HEK293 (cell line): ENCODE measurements around the gene SYTL1.

ENCODE experiments used
- ATF2 ChIP-seq: fragments of 450-650 bp; formaldehyde crosslinking; IDR thresholded peaks from 2 replicates; pipeline ENCODE4 v1.5.1; 2016; ENCODE audit warnings: missing biosample characterization, missing genetic modification characterization, low read depth
- REPIN1 ChIP-seq: fragments of 450-650 bp; formaldehyde crosslinking; IDR thresholded peaks from 2 replicates; pipeline ENCODE4 v1.5.1; 2017; ENCODE audit warnings: missing biosample characterization, missing genetic modification characterization, low read depth
- SCRT2 ChIP-seq: fragments of 450-650 bp; formaldehyde crosslinking; IDR thresholded peaks from 2 replicates; pipeline ENCODE4 v1.5.1; 2016; ENCODE audit warnings: missing biosample characterization, missing genetic modification characterization
- ZFHX2 ChIP-seq: fragments of 450-650 bp; formaldehyde crosslinking; conservative IDR thresholded peaks from 2 replicates; pipeline ENCODE4 v1.5.1; 2016; ENCODE audit warnings: missing biosample characterization, missing genetic modification characterization
- ZNF140 ChIP-seq: fragments of 450-650 bp; formaldehyde crosslinking; IDR thresholded peaks from 2 replicates; pipeline ENCODE4 v1.5.1; 2016; ENCODE audit warnings: missing biosample characterization, missing genetic modification characterization
- ZNF292 ChIP-seq: fragments of 450-650 bp; formaldehyde crosslinking; IDR thresholded peaks from 2 replicates; pipeline ENCODE4 v1.5.1; 2016; ENCODE audit warnings: low read depth, missing biosample characterization, missing genetic modification characterization, borderline replicate concordance
- ZNF335 ChIP-seq: fragments of 450-650 bp; formaldehyde crosslinking; conservative IDR thresholded peaks from 2 replicates; pipeline ENCODE4 v1.5.1; 2016; ENCODE audit warnings: missing biosample characterization, missing genetic modification characterization
- ZNF48 ChIP-seq: fragments of 450-650 bp; formaldehyde crosslinking; IDR thresholded peaks from 2 replicates; pipeline ENCODE4 v1.5.1; 2016; ENCODE audit warnings: missing biosample characterization, missing genetic modification characterization
- ZNF610 ChIP-seq: fragments of 450-650 bp; formaldehyde crosslinking; IDR thresholded peaks from 2 replicates; pipeline ENCODE4 v1.5.1; 2016; ENCODE audit warnings: missing biosample characterization, missing genetic modification characterization, borderline replicate concordance
- TF ChIP-seq, protein P1 (sequence below): fragments of 450-650 bp; formaldehyde crosslinking; conservative IDR thresholded peaks from 2 replicates; pipeline ENCODE4 v1.5.1; 2016; ENCODE audit warnings: low read depth, missing biosample characterization, missing genetic modification characterization
- TF ChIP-seq, protein P2 (sequence below): fragments of 450-650 bp; formaldehyde crosslinking; IDR thresholded peaks from 2 replicates; pipeline ENCODE4 v1.5.1; 2016; ENCODE audit warnings: missing biosample characterization, missing genetic modification characterization
- TF ChIP-seq, protein P3 (sequence below): fragments of 450-650 bp; formaldehyde crosslinking; IDR thresholded peaks from 2 replicates; pipeline ENCODE4 v1.5.1; 2016; ENCODE audit warnings: missing biosample characterization, missing genetic modification characterization

DNA sequence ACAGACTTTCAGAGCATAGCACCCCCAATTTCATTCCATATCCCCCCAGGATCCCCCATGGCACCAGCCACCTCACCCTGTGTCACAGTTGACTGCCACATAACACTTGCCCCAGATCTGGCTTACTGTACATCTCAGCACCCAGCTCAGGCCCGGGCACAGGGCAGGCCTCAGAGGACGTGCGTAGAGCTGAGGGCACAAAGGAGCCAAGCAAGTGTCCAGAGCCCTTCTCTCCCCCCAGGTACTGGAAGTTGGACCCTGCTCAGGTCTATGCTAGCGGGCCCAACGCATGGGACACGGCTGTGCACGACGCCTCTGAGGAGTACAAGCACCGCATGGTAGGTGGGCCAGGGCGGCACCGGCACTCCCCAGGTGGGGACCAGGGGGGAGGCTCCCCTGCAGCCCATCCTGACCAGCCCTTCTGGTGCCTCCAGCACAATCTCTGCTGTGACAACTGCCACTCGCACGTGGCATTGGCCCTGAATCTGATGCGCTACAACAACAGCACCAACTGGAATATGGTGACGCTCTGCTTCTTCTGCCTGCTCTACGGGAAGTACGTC lies 8.0 kb upstream of the SYTL1 start:
- no peak for TF ChIP-seq ZFHX2 (tag by site-specific recombination)
- TF ChIP-seq, protein P1, sequence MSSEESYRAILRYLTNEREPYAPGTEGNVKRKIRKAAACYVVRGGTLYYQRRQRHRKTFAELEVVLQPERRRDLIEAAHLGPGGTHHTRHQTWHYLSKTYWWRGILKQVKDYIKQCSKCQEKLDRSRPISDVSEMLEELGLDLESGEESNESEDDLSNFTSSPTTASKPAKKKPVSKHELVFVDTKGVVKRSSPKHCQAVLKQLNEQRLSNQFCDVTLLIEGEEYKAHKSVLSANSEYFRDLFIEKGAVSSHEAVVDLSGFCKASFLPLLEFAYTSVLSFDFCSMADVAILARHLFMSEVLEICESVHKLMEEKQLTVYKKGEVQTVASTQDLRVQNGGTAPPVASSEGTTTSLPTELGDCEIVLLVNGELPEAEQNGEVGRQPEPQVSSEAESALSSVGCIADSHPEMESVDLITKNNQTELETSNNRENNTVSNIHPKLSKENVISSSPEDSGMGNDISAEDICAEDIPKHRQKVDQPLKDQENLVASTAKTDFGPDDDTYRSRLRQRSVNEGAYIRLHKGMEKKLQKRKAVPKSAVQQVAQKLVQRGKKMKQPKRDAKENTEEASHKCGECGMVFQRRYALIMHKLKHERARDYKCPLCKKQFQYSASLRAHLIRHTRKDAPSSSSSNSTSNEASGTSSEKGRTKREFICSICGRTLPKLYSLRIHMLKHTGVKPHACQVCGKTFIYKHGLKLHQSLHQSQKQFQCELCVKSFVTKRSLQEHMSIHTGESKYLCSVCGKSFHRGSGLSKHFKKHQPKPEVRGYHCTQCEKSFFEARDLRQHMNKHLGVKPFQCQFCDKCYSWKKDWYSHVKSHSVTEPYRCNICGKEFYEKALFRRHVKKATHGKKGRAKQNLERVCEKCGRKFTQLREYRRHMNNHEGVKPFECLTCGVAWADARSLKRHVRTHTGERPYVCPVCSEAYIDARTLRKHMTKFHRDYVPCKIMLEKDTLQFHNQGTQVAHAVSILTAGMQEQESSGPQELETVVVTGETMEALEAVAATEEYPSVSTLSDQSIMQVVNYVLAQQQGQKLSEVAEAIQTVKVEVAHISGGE (tag by site-specific recombination), result no peak
- no peak for TF ChIP-seq ZNF335
- no peak for TF ChIP-seq ATF2
- no peak for TF ChIP-seq ZNF48 (tag by site-specific recombination)
- TF ChIP-seq, protein P2, sequence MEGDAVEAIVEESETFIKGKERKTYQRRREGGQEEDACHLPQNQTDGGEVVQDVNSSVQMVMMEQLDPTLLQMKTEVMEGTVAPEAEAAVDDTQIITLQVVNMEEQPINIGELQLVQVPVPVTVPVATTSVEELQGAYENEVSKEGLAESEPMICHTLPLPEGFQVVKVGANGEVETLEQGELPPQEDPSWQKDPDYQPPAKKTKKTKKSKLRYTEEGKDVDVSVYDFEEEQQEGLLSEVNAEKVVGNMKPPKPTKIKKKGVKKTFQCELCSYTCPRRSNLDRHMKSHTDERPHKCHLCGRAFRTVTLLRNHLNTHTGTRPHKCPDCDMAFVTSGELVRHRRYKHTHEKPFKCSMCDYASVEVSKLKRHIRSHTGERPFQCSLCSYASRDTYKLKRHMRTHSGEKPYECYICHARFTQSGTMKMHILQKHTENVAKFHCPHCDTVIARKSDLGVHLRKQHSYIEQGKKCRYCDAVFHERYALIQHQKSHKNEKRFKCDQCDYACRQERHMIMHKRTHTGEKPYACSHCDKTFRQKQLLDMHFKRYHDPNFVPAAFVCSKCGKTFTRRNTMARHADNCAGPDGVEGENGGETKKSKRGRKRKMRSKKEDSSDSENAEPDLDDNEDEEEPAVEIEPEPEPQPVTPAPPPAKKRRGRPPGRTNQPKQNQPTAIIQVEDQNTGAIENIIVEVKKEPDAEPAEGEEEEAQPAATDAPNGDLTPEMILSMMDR (tag by site-specific recombination), result no peak
- no peak for TF ChIP-seq ZNF610 (tag by site-specific recombination)
- TF ChIP-seq, protein P3, sequence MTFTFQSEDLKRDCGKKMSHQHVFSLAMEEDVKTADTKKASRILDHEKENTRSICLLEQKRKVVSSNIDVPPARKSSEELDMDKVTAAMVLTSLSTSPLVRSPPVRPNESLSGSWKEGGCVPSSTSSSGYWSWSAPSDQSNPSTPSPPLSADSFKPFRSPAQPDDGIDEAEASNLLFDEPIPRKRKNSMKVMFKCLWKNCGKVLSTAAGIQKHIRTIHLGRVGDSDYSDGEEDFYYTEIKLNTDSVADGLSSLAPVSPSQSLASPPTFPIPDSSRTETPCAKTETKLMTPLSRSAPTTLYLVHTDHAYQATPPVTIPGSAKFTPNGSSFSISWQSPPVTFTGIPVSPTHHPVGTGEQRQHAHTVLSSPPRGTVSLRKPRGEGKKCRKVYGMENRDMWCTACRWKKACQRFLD (tag by site-specific recombination), result no peak
- TF ChIP-seq SCRT2 (tag by site-specific recombination), result no peak
- no peak for TF ChIP-seq REPIN1 (tag by site-specific recombination)
- no peak for TF ChIP-seq ZNF292 (tag by site-specific recombination)
- no peak for TF ChIP-seq ZNF140
